Endodermal cell (in vitro differentiated cells): ENCODE measurements around the gene ITGA5. TPM values are rescaled to one million over a fixed set of nuclear protein-coding genes. Genes with fewer than 3 reads are reported as not detected.

Experiments used
- DNase-seq: peaks from one replicate; pipeline ENCODE4 v3.0.0-alpha.2; 2017
- H3K27ac ChIP-seq: 2 replicates; pipeline ENCODE4 v1.5.1; 2013; ENCODE audit warnings: mild to moderate bottlenecking, low read depth, low read length, moderate library complexity
- H3K27me3 ChIP-seq: 2 replicates; pipeline ENCODE4 v1.6.1; 2013; ENCODE audit warnings: mild to moderate bottlenecking, low read length, moderate library complexity; ENCODE audit not compliant: insufficient read depth, control insufficient read depth, poor library complexity, severe bottlenecking
- H3K36me3 ChIP-seq: 2 replicates; pipeline ENCODE4 v1.7.0; 2013; ENCODE audit warnings: mild to moderate bottlenecking, low read length, moderate library complexity; ENCODE audit not compliant: control insufficient read depth, insufficient read depth
- H3K4me1 ChIP-seq: one replicate; pipeline ENCODE4 v1.7.0; 2013; ENCODE audit warnings: low read length; ENCODE audit not compliant: control insufficient read depth, insufficient read depth
- H3K4me3 ChIP-seq: 2 replicates; pipeline ENCODE4 v1.5.1; 2013; ENCODE audit warnings: mild to moderate bottlenecking, low read length, moderate library complexity
- H3K9ac ChIP-seq: 2 replicates; pipeline ENCODE4 v1.6.1; 2013; ENCODE audit warnings: mild to moderate bottlenecking, low read length, moderate library complexity; ENCODE audit not compliant: poor library complexity, severe bottlenecking; ENCODE audit errors: extremely low read depth
- H3K9me3 ChIP-seq: 2 replicates; pipeline ENCODE4 v1.6.1; 2013; ENCODE audit warnings: mild to moderate bottlenecking, low read length, moderate library complexity; ENCODE audit not compliant: control insufficient read depth
- H3K27ac Mint-ChIP-seq: 2 replicates; pipeline ENCODE4 v1.8.0; 2020; ENCODE audit warnings: mixed read lengths
- H3K27me3 Mint-ChIP-seq: 2 replicates; pipeline ENCODE4 v1.8.0; 2021; ENCODE audit warnings: mild to moderate bottlenecking, mixed read lengths; ENCODE audit not compliant: insufficient read depth
- H3K36me3 Mint-ChIP-seq: 2 replicates; pipeline ENCODE4 v1.8.0; 2020; ENCODE audit warnings: low read depth, mixed read lengths
- H3K4me1 Mint-ChIP-seq: 2 replicates; pipeline ENCODE4 v1.8.0; 2020; ENCODE audit warnings: mixed read lengths
- H3K4me3 Mint-ChIP-seq: 2 replicates; pipeline ENCODE4 v1.8.0; 2020; ENCODE audit warnings: mild to moderate bottlenecking, moderate library complexity, mixed read lengths
- H3K9me3 Mint-ChIP-seq: 2 replicates; pipeline ENCODE4 v1.8.0; 2020; ENCODE audit warnings: mild to moderate bottlenecking, mixed read lengths
- CTCF ChIP-seq: fragments of 200-600 bp; sonication (generic); conservative IDR thresholded peaks from 2 replicates; pipeline ENCODE4 v1.5.0; 2021; ENCODE audit warnings: antibody characterized with exemption, mild to moderate bottlenecking
- WGBS, 2 experiments: methylation state at CpG; one replicate each; pipeline versions ENCODE4 v1.1.5 to v1.1.7; 2013; ENCODE audit warnings: missing lambda C conversion rate in 2 of 2, mixed read lengths in 1 of 2; ENCODE audit not compliant: insufficient coverage in 1 of 2, insufficient read length in 1 of 2; 5-methylcytosine and 5-hydroxymethylcytosine counted together
- total RNA-seq, 2 donors: library from RNA; stranded (reverse); fragmentation: NEBNext Ultra II Directional in 1 of 2; extraction: Animal tissue kit (Norgen Biotek cat#: 25700) in 1 of 2; gene quantifications; 2 replicates in 1 of 2; 3 replicates in 1 of 2; pipeline ENCODE4 v1.2.1, GENCODE V29; 2021

Gene ITGA5
- total RNA-seq, 2 donors from 2014 or later: 189 to 243 TPM

- peak; percentile 43 for DNase-seq
- peaks cover 11% of the 10 kb centered on the region for H3K27me3 ChIP-seq
- Mint-ChIP-seq H3K36me3 (peaks cover 16% of the 10 kb centered on the region), H3K9me3 (no peaks in the 10 kb centered on the region), H3K27ac (no peak overlapping the region), H3K4me3 (no peak overlapping the region), H3K4me1 (peaks cover 23% of the 10 kb centered on the region), H3K27me3 (peaks cover 55% of the 10 kb centered on the region)
- H3K27ac ChIP-seq: no peak overlapping the region
- no peak for TF ChIP-seq CTCF
- H3K4me3 ChIP-seq: no peak overlapping the region
- H3K9me3 ChIP-seq: no peaks in the 10 kb centered on the region
- H3K9ac ChIP-seq: no peak overlapping the region
- no peaks in the 10 kb centered on the region for H3K36me3 ChIP-seq
- 82 to 100% methylated on average over 1 to 2 of the region's 2 CpGs for WGBS, 2 experiments
- no peaks in the 10 kb centered on the region for H3K4me1 ChIP-seq
Measured at GRCh38 chr12:54374562-54375258, 44.4 kb downstream of the ITGA5 start.

- no peak overlapping the region for H3K4me3 Mint-ChIP-seq
- H3K4me1 Mint-ChIP-seq: peaks cover 26% of the 10 kb centered on the region
- peaks cover 16% of the 10 kb centered on the region for H3K36me3 Mint-ChIP-seq
- 86 to 98% methylated on average over 6 to 10 of the region's 10 CpGs for WGBS, 2 experiments
- Histone ChIP-seq H3K4me1 (no peaks in the 10 kb centered on the region), H3K9me3 (no peaks in the 10 kb centered on the region), H3K9ac (no peak overlapping the region), H3K4me3 (no peak overlapping the region), H3K27ac (no peak overlapping the region), H3K36me3 (no peaks in the 10 kb centered on the region), H3K27me3 (peaks cover 17% of the 10 kb centered on the region)
- no peaks in the 10 kb centered on the region for H3K9me3 Mint-ChIP-seq
- no peak for TF ChIP-seq CTCF
- peaks cover 63% of the 10 kb centered on the region for H3K27me3 Mint-ChIP-seq
- no peak overlapping the region for H3K27ac Mint-ChIP-seq
- DNase-seq: no peak
Measured at GRCh38 chr12:54373649-54374561, 45.2 kb downstream of the ITGA5 start.

- no peaks in the 10 kb centered on the region for H3K36me3 ChIP-seq
- 84 to 92% methylated on average over 5 to 7 of the region's 8 CpGs for WGBS, 2 experiments
- peaks cover 21% of the 10 kb centered on the region for H3K4me1 Mint-ChIP-seq
- peaks cover 16% of the 10 kb centered on the region for H3K36me3 Mint-ChIP-seq
- no peaks in the 10 kb centered on the region for H3K4me1 ChIP-seq
- peaks cover 64% of the 10 kb centered on the region for H3K27me3 Mint-ChIP-seq
- DNase-seq: no peak
- H3K9ac ChIP-seq: no peak overlapping the region
- TF ChIP-seq CTCF: no peak
- no peak overlapping the region for H3K4me3 Mint-ChIP-seq
- peaks cover 17% of the 10 kb centered on the region for H3K27me3 ChIP-seq
- H3K4me3 ChIP-seq: no peak overlapping the region
- no peaks in the 10 kb centered on the region for H3K9me3 Mint-ChIP-seq
- no peak overlapping the region for H3K27ac ChIP-seq
- no peak overlapping the region for H3K27ac Mint-ChIP-seq
- no peaks in the 10 kb centered on the region for H3K9me3 ChIP-seq
Measured at GRCh38 chr12:54372113-54372806, 46.8 kb downstream of the ITGA5 start.
